HFF-Myc (cell line): ENCODE measurements around the gene TULP3.

ENCODE experiments used
- DNase-seq: peaks from one replicate; pipeline ENCODE4 v3.0.0-alpha.2; 2011; ENCODE audit warnings: low read depth; ENCODE audit errors: extremely low read depth
- H3K4me3 ChIP-seq: replicated peaks from 2 replicates; pipeline ENCODE4 v1.5.1; 2011; ENCODE audit warnings: low read depth, mild to moderate bottlenecking, control low read depth, low read length
- TF ChIP-seq, protein P1 (sequence below): IDR thresholded peaks from 2 replicates; pipeline ENCODE4 v1.5.1; 2012; ENCODE audit warnings: mild to moderate bottlenecking, low read depth, low read length, control low read depth; ENCODE audit errors: missing control alignments

The TULP3 gene

DNA sequence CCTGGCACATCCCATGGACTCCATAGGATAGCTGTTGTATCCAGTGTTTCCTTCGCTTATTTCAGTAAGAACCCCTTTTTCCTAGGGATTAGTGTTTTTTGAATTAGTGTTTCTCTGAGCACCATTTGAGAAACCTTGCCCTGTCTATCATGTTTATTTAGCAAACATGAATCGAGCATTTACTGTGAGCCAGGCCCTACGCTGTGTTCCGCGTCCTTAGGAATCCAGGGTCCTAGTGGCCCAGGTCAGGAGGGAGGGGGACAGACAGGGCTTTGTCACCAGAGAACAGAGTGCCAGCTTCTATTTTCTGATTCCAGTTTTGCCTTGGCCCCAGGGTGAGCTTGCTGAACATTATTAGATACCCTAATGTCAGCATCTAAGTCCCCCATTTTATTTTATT, 71.0 kb downstream of the TULP3 start:
- no peak for DNase-seq
- TF ChIP-seq, protein P1, sequence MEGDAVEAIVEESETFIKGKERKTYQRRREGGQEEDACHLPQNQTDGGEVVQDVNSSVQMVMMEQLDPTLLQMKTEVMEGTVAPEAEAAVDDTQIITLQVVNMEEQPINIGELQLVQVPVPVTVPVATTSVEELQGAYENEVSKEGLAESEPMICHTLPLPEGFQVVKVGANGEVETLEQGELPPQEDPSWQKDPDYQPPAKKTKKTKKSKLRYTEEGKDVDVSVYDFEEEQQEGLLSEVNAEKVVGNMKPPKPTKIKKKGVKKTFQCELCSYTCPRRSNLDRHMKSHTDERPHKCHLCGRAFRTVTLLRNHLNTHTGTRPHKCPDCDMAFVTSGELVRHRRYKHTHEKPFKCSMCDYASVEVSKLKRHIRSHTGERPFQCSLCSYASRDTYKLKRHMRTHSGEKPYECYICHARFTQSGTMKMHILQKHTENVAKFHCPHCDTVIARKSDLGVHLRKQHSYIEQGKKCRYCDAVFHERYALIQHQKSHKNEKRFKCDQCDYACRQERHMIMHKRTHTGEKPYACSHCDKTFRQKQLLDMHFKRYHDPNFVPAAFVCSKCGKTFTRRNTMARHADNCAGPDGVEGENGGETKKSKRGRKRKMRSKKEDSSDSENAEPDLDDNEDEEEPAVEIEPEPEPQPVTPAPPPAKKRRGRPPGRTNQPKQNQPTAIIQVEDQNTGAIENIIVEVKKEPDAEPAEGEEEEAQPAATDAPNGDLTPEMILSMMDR = no peak
- H3K4me3 ChIP-seq = peak overlapping the region; percentile 75

DNA sequence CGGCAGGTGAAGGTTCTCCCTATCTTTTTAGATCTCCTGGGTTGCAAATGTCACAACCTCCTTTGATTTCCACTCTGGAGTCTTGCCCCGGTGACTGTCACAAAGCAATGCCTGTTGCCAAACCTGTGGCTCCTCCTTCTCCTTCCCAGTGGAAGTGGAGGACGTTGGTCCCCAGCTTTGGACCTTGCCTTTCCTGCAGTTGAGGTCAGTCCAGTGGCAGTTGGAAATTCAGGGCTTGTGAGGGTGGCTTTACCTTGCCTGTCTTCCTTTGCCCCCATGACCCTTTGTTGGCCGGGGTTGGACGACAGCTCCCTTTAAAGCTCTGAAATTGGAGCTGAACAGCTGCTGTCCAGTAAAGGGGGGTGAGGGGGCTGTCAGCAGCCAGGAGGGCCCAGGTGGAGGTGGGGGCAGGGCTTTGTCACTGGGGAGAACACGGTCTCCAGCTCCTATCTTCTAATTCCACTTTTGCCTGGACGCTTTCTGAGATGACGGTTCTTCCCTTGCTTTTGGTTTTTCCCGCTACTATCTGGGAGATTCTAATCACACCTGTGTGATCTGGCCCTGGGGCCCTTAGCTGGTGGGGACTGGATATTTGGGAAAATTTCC, 72.6 kb downstream of the TULP3 start:
- TF ChIP-seq, protein P1 = no peak
- H3K4me3 ChIP-seq = 0 out of 2 replicates have a peak overlapping the region, but pooled peaks have one; percentile 2
- DNase-seq = no peak

DNA sequence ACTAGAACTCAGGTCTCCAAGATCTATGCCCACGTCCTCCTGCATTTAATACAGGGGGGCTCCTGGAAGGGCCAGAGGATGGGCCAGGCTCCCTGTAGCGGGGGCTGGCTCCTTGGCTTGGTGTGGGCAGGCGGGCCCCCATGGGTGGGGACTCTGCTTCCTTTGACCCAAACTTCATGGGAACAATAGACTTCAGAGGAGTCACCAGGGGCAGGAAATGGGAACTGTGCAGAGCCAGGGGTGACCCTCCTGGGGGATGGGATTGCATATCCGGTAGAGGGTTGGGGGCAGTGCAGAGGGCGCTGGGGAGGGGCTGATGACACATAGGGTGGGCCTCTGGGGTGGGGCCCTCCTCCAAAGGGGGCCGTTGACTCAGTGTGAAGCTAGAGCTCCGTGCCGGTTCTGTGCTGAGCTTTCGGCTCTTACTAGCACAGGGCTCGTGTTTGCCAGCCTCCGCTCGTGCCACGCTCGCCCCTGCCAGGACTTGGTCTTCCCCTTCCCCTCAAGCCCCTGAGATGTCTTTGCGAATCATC, 73.1 kb downstream of the TULP3 start:
- TF ChIP-seq, protein P1 = no peak
- H3K4me3 ChIP-seq = no peak overlapping the region
- no peak for DNase-seq

DNA sequence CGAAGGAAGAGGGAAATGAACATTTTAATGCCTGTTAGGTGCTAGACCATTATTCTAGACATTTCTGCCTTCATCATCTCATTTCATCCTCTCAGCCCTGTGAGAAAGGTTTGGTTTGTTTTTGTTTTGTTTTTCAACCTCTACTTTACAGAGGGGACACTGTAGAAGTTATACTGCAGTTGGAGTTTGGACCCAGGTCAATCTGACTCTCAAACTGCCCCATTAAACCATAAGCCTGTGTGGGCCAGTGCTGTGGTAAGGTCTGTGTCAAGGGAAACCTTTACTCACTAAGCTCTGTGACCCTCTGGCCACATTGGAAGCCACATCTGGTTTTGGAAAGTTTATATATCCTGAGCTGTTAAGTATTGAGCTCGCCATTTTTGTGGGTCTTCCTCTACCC, 77.0 kb downstream of the TULP3 start:
- H3K4me3 ChIP-seq = no peak overlapping the region
- no peak for DNase-seq
- TF ChIP-seq, protein P1 = no peak

DNA sequence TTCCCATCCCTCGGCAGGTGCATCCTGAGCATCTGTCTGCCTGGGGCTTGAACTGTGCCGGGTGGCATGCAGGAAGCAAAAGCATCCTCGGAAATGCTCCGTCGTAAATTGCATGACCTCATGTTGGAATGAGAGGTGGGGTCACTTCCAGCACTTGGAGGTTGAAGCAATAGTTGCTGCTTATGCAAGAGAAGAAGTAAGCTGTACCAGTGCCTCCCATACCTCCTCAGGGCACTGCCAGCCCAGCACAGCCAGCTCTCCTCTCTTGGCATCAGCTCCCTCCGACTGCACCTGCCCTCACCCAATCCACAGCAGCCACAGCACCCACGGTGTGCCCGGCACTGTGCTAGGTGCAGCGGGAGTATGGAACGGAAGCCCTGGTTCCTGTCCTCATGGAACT, 80.1 kb downstream of the TULP3 start:
- H3K4me3 ChIP-seq = no peak overlapping the region
- no peak for DNase-seq
- TF ChIP-seq, protein P1 = no peak

DNA sequence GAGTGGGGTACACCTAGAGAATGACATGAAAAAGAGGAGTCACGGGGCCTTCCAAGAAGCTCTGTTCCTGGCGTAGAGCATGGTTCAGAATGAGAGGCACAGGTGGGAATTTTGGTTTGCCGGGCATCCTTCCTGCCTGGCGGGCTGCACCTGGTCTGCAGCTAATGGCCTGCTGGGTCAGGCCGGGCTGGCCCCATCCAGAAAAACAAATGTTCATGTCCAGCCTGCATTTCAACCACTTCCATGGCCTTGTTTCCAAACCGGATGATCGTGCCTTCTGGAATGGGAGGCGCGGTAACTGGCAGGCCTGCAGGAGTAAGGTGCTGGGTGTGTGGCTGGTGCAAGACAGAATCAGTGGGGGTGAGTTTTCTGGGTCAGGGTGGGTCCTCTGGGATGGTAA, 82.9 kb downstream of the TULP3 start:
- no peak for DNase-seq
- no peak overlapping the region for H3K4me3 ChIP-seq
- TF ChIP-seq, protein P1 = no peak

DNA sequence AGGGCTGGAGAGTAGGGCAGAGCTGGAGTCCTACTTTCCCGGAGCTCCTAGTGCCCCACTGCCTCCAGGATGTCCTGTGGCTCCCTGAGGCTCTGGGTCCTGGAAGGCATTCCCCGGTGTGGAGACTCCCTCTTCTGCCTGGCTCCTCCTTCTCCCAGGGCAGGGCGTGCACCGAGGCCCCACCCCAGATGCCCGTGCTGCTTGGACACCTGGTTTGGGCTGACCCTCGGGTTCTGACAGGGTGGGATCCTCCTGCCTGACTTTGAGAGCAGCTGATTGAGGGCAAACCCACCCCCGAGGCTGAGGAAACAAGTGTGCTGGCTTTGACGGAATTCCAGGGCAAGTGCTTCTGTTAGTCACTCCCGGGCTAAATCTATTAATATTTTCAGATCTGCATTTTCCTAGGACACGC, 83.9 kb downstream of the TULP3 start:
- DNase-seq = no peak
- H3K4me3 ChIP-seq = no peak overlapping the region
- TF ChIP-seq, protein P1 = no peak
